ENCODE measurements around the gene USP6. TPM values are rescaled to one million over a fixed set of nuclear protein-coding genes. Genes with fewer than 3 reads are reported as not detected.
"Not testable (repeated sequence)": the region's sequence is repeated elsewhere in the genome, so short reads cannot be mapped to it uniquely, and the experiment has no call there.

USP6 gene
- total RNA-seq, 1 donor, result 0.10 TPM

DNA sequence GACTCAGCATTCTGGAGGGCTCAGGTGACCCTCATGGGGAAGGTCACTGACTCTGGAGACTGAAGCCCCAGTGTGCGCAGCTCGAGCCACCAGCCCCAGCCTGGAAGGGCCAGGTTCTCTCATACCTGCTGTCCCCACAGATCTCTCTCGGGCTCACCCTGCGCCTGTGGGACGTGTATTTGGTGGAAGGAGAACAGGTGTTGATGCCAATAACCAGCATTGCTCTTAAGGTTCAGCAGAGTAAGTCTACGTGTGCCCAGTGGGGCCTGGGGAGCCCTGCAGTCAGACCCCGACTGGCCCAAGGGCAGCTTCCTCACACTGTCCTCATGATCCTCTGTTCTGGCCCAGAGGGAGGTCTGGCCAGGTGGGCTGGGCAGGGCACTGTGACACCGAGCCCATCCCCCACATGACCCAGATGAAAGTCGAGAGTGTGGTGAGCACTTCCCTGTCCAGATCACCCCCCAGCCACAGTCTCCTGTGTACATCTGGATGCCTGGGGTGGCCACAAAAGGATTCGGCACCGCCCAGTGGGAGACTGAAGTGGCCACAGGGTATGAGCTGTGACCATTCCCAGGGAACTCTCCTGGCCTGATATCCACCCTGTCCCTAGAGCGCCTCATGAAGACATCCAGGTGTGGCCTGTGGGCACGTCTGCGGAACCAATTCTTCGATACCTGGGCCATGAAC lies 21.8 kb downstream of the USP6 start:
- not testable (repeated sequence) for H3K9me3 ChIP-seq (ENCODE audit: low read depth, low read length); H3K4me1 ChIP-seq (ENCODE audit: insufficient read depth, low read length); H3K27me3 ChIP-seq (ENCODE audit: insufficient read depth, low read length); H3K4me3 ChIP-seq (ENCODE audit: low read length)

DNA sequence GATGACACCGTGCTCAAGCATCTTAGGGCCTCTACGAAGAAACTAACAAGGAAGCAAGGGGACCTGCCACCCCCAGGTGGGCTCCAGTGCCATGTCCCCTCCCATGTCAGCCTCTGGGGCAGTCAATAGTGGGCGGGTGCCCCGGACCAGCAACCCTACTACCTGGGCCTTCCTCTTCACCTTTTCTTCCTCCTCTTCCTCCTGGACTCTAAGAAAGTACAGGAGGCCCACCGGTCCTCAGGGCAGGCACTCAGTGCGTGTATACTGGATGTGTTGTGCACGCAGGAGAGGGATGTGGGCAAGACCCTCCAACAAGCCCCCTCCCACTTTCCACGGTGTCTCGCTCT lies 22.3 kb downstream of the USP6 start:
- H3K27me3 ChIP-seq (ENCODE audit: insufficient read depth, low read length); H3K9me3 ChIP-seq (ENCODE audit: low read depth, low read length); H3K4me1 ChIP-seq (ENCODE audit: insufficient read depth, low read length); H3K4me3 ChIP-seq (ENCODE audit: low read length): not testable (repeated sequence)

DNA sequence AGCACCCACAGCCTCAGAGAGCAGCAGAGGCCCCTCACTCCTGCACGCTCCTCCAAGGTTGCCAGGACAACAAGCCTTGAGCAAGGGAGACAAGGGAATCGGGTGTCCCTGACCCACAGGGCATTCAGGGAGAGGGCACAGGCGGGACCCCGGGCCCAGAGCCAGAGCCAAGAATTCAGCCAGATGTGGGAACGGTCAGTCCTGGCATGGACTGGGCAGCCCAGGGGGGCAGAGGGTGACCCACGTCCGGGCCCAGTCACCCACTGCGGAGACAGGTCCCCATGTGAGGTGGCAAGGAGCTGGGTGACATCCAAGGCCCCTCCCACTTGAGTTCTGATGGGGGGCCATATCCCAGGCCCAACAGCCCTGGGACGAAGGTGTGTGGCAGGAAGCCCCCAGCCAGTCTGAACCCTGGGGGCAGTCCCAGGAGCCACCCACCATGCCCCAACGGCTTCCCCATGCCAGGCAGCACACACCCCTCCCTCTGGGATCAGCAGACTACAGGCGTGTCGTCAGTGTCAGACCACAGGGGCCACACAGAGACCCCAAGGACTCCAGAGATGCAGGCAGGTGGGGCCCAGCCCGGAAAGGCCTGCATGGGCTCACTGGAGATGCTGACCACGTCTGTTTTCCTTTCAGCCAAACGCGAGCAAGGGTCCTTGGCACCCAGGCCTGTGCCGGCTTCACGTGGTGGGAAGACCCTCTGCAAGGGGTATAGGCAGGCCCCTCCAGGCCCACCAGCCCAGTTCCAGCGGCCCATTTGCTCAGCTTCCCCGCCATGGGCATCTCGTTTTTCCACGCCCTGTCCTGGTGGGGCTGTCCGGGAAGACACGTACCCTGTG lies 23.0 kb downstream of the USP6 start:
- H3K27me3 ChIP-seq (ENCODE audit: insufficient read depth, low read length), result no peaks in the 10 kb centered on the region
- H3K4me1 ChIP-seq (ENCODE audit: insufficient read depth, low read length), result no peaks in the 10 kb centered on the region
- H3K4me3 ChIP-seq (ENCODE audit: low read length), result no peak overlapping the region
- no peaks in the 10 kb centered on the region for H3K9me3 ChIP-seq (ENCODE audit: low read depth, low read length)

DNA sequence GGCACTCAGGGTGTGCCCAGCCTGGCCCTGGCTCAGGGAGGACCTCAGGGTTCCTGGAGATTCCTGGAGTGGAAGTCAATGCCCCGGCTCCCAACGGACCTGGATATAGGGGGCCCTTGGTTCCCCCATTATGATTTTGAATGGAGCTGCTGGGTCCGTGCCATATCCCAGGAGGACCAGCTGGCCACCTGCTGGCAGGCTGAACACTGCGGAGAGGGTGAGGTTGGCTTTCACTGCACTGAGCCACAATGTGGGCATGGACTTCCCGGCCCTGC lies 23.6 kb downstream of the USP6 start:
- Histone ChIP-seq H3K9me3 (ENCODE audit: low read depth, low read length) (no peaks in the 10 kb centered on the region), H3K27me3 (ENCODE audit: insufficient read depth, low read length) (no peaks in the 10 kb centered on the region), H3K4me3 (ENCODE audit: low read length) (no peak overlapping the region), H3K4me1 (ENCODE audit: insufficient read depth, low read length) (no peaks in the 10 kb centered on the region)

DNA sequence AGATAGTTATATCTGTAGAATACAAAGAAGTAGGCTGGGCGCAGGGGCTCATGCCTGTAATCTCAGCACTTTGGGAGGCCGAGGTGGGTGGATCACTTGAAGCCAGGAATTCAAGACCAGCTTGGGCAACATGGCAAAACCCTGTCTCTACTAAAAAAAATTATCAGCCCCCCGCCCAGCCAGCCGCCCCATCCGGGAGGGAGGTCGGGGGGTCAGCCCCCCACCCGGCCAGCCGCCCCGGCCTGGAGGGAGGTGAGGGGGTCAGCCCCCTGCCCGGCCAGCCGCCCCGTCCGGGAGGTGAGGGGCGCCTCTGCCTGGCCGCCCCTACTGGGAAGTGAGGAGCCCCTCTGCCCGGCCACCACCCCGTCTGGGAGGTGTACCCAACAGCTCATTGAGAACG lies 27.0 kb downstream of the USP6 start:
- not testable (repeated sequence) for H3K27me3 ChIP-seq (ENCODE audit: insufficient read depth, low read length); H3K9me3 ChIP-seq (ENCODE audit: low read depth, low read length); H3K4me3 ChIP-seq (ENCODE audit: low read length); H3K4me1 ChIP-seq (ENCODE audit: insufficient read depth, low read length)

DNA sequence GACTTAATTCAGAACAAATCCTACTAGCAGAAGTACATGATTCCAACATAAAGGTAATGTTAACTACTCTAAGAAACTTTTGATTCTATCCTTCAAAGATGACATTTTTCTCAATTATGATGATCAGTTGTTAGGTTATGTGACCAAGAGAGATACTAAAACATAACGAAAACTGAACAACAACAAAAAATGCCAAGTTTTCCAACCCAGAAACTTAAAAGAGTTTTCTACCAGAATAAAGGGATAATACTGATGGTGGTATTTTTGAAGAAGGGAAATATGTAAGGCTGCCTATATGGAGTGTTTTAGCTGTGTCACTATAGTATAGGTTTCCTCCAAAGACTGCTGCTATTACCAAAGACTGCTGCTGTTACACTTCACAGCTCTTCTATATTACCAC lies 30.3 kb downstream of the USP6 start:
- not testable (repeated sequence) for H3K27me3 ChIP-seq (ENCODE audit: insufficient read depth, low read length); H3K4me1 ChIP-seq (ENCODE audit: insufficient read depth, low read length); H3K9me3 ChIP-seq (ENCODE audit: low read depth, low read length); H3K4me3 ChIP-seq (ENCODE audit: low read length)

DNA sequence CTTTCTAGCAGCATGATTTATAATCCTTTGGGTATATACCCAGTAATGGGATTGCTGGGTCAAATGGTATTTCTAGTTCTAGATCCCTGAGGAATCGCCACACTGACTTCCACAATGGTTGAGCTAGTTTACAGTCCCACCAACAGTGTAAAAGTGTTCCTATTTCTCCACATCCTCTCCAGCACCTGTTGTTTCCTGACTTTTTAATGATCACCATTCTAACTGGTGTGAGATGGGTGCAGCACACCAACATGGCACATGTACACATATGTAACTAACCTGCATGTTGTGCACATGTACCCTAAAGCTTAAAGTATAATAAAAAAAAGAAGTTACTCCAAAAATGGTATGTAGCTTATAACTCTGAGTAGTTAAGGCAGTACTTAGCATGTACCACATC lies 44.9 kb downstream of the USP6 start:
- H3K27me3 ChIP-seq (ENCODE audit: insufficient read depth, low read length); H3K9me3 ChIP-seq (ENCODE audit: low read depth, low read length); H3K4me3 ChIP-seq (ENCODE audit: low read length): not testable (repeated sequence)
- H3K4me1 ChIP-seq (ENCODE audit: insufficient read depth, low read length), result peaks cover 13% of the 10 kb centered on the region

DNA sequence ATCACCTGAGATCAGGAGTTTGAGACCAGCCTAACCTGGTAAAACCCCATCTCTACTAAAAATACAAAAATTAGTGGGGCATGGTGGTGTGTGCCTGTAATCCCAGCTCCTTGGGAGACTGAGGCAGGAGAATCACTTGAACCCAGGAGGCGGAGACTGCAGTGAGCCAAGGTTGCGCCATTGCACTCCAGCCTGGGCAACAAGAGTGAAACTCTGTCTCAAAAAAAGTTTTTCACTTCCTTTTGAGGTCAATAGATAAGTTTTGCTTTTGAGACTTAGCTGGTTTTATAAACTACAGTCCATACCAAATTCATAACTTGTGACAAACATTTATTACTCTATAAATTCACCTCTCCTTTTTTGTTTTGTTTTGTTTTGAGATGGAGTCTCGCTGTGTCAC lies 46.0 kb downstream of the USP6 start:
- H3K9me3 ChIP-seq (ENCODE audit: low read depth, low read length); H3K27me3 ChIP-seq (ENCODE audit: insufficient read depth, low read length); H3K4me3 ChIP-seq (ENCODE audit: low read length): not testable (repeated sequence)
- H3K4me1 ChIP-seq (ENCODE audit: insufficient read depth, low read length), result peaks cover 22% of the 10 kb centered on the region

DNA sequence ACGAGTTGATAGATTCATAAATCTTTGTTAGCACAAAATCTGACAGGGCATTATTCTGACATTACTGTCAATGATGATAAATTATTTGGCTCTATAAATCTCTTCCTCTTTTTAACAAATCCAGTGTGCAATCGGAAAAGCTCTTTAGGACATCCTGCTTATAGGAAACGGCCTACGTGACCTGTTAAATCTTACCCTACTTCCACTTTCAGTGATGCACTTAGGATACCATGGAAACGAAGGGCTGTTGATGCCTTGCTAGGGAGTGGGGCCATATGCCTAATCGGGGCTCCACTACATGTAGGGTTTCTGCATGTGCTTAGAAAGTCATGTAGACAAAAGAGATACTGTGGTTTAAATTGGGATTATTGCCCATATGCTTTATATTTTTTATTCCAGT lies 48.6 kb downstream of the USP6 start:
- Histone ChIP-seq H3K9me3 (ENCODE audit: low read depth, low read length) (no peaks in the 10 kb centered on the region), H3K4me3 (ENCODE audit: low read length) (no peak overlapping the region), H3K27me3 (ENCODE audit: insufficient read depth, low read length) (no peaks in the 10 kb centered on the region), H3K4me1 (ENCODE audit: insufficient read depth, low read length) (peaks cover 23% of the 10 kb centered on the region)

DNA sequence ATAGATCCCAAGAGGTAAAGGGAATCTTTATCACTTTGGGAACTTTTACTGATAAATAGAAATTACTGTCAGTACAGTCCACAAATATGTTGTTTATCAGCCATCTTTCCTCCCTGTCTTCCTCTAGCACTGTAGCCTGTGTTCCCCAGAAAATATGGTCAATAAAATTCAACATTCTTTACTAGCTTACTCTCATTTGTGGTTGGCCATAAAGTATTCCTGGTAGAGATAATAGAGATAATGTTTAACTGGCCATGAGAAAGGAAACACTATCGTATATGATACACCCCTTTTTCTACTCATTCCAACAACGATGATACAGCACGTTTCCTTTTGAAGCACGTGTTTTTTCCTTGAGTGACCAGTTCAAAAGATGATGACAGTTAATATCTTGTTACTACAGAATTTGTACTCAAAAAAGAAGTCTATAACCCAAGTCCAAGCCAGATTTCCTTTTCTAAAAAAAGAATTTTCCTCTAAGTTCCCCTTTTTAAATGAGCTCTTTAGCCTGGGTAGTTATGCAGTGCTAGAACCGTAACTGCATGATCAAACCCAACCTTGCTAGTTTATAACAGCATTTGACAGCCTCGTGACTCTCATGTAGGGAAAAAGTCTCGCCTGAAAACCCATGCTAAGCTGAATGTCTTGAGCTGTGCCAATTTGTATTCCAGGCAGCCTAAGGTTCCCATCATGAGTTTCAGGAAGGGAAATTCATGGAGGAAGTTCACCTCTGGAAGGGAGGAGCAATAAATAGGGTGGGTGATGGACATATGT lies 50.1 kb downstream of the USP6 start:
- not testable (repeated sequence) for H3K9me3 ChIP-seq (ENCODE audit: low read depth, low read length); H3K4me3 ChIP-seq (ENCODE audit: low read length); H3K27me3 ChIP-seq (ENCODE audit: insufficient read depth, low read length)
- H3K4me1 ChIP-seq (ENCODE audit: insufficient read depth, low read length), result peaks cover 23% of the 10 kb centered on the region

DNA sequence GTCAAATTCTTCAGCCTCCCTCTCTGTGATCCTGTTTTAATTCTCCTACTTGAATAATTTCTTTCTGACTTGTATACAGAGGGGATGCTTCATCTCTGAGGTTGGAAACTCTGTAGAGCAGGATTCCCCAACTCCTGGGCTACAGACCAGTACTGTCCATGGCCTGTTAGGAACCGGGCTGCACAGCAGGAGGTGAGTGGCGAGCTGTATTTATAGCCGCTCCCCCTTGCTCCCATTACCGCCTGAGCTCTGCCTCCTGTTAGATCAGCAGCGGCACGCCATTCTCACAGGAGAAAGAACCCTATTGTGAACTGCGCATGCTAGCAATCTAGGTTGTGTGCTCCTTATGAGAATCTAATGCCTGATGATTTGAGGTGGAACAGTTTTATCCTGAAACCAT lies 59.2 kb downstream of the USP6 start:
- H3K4me1 ChIP-seq (ENCODE audit: insufficient read depth, low read length); H3K27me3 ChIP-seq (ENCODE audit: insufficient read depth, low read length); H3K4me3 ChIP-seq (ENCODE audit: low read length): not testable (repeated sequence)
- peaks cover 20% of the 10 kb centered on the region for H3K9me3 ChIP-seq (ENCODE audit: low read depth, low read length)

DNA sequence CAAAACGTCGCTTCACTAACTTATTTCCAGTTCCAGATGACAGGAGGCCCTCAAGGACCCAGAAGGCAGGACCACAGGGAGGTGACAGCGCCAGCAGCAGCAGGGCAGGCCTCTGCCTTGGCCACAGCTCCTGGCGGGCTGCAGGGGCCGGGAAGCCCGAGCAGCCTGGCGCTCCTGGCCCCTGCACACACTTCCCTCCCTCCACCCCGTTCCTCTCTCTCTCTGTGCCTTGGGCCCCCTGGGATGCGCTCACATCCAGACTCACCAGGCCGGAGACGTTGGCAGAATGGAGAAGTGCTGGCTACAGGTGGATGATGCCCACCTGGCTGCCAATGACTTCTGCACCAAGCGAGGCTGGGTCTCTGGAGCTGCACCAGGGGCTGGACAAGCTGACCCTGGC lies 63.2 kb downstream of the USP6 start:
- H3K9me3 ChIP-seq (ENCODE audit: low read depth, low read length), result peaks cover 60% of the 10 kb centered on the region
- no peaks in the 10 kb centered on the region for H3K27me3 ChIP-seq (ENCODE audit: insufficient read depth, low read length)
- no peak overlapping the region for H3K4me3 ChIP-seq (ENCODE audit: low read length)
- H3K4me1 ChIP-seq (ENCODE audit: insufficient read depth, low read length), result no peaks in the 10 kb centered on the region

DNA sequence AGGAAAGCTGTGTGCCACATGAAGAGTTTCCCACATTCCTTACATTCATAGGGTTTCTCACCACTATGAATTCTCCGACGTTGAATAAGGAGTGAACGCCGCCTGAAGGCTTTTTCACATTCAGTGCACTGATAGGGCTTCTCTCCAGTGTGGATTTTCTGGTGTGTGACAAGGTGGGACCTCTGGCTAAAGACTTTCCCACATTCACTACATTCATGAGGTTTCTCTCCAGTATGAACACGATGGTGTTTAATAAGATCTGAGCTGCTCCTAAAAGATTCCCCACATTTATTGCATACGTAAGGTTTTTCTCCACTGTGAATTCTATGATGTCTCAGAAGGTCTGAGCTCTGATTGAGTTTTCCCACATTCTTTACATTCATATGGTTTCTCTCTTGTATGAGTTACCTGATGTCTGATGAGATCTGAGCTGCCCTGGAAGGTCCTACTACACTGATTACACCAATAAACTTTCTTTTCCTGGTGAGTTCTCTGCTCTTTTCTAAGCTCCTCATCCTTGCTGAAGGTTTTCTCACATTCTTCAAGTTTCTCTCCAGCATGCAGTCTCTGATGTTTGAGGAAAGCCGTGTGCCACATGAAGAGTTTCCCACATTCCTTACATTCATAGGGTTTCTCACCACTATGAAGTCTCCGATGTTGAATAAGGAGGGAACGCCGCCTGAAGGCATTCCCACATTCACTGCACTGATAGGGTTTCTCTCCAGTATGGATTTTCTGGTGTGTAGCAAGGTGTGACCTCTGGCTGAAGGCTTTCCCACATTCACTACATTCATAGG lies 65.9 kb downstream of the USP6 start:
- Histone ChIP-seq H3K4me1 (ENCODE audit: insufficient read depth, low read length) (no peaks in the 10 kb centered on the region), H3K4me3 (ENCODE audit: low read length) (no peak overlapping the region), H3K9me3 (ENCODE audit: low read depth, low read length) (peaks cover 78% of the 10 kb centered on the region), H3K27me3 (ENCODE audit: insufficient read depth, low read length) (no peaks in the 10 kb centered on the region)

DNA sequence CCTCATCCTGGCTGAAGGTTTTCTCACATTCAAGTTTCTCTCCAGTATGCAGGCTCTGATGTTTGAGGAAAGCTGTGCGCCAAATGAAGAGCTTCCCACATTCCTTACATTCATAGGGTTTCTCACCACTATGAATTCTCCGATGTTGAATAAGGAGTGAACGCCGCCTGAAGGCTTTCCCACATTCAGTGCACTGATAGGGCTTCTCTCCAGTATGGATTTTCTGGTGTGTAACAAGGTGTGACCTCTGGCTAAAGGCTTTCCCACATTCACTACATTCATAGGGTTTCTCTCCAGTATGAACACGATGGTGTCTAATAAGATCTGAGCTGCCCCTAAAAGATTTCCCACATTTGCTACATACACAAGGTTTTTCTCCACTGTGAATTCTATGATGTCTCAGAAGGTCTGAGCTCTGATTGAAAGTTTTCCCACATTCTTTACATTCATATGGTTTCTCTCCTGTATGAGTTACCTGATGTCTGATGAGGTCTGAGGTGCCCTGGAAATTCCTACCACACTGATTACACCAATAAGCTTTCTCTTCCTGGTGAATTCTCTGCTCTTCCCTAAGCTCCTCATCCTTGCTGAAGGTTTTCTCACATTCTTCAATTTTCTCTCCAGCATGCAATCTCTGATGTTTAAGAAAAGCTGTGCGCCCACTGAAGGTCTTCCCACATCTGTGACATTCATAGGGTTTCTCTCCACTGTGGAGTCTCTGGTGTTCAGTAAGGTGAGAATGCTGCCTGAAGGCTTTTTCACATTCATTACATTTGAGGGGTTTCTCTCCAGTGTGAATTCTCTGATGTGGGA lies 67.0 kb downstream of the USP6 start:
- Histone ChIP-seq H3K4me1 (ENCODE audit: insufficient read depth, low read length) (no peaks in the 10 kb centered on the region), H3K27me3 (ENCODE audit: insufficient read depth, low read length) (no peaks in the 10 kb centered on the region), H3K9me3 (ENCODE audit: low read depth, low read length) (peaks cover 84% of the 10 kb centered on the region), H3K4me3 (ENCODE audit: low read length) (no peak overlapping the region)
